ENCODE data around the gene IL17A.

Gene IL17A

GRCh38 chr6:52186075-52186474 is at the start of gene IL17A:
IL17A (plus strand) TSS chr6:52186375; CDS start chr6:52186432, 57 bp downstream.
- no peak for DNase-seq (ENCODE audit: low read depth)

GRCh38 chr6:52136934-52137467 is 49.2 kb upstream of the IL17A start:
- DNase-seq (ENCODE audit: low read depth): no peak

- DNase-seq (ENCODE audit: low read depth): no peak
Measured at GRCh38 chr6:52138284-52138683, 47.9 kb upstream of the IL17A start.

GRCh38 chr6:52139985-52140680 is 46.0 kb upstream of the IL17A start:
- DNase-seq (ENCODE audit: low read depth): no peak

- no peak for DNase-seq (ENCODE audit: low read depth)
Measured at GRCh38 chr6:52141596-52141995, 44.6 kb upstream of the IL17A start.

- no peak for DNase-seq (ENCODE audit: low read depth)
Measured at GRCh38 chr6:52142556-52142955, 43.6 kb upstream of the IL17A start.

GRCh38 chr6:52143551-52143950 is 42.6 kb upstream of the IL17A start:
- no peak for DNase-seq (ENCODE audit: low read depth)

GRCh38 chr6:52144196-52145076 is 41.7 kb upstream of the IL17A start:
- no peak for DNase-seq (ENCODE audit: low read depth)

- DNase-seq (ENCODE audit: low read depth): no peak
Measured at GRCh38 chr6:52146851-52147445, 39.2 kb upstream of the IL17A start.

- DNase-seq (ENCODE audit: low read depth): no peak
Measured at GRCh38 chr6:52149076-52149475, 37.1 kb upstream of the IL17A start.

- no peak for DNase-seq (ENCODE audit: low read depth)
Measured at GRCh38 chr6:52149949-52150348, 36.2 kb upstream of the IL17A start.

GRCh38 chr6:52152070-52152423 is 34.1 kb upstream of the IL17A start:
- DNase-seq (ENCODE audit: low read depth): no peak

GRCh38 chr6:52152711-52153160 is 33.4 kb upstream of the IL17A start:
- DNase-seq (ENCODE audit: low read depth): no peak

- DNase-seq (ENCODE audit: low read depth): no peak
Measured at GRCh38 chr6:52154381-52154780, 31.8 kb upstream of the IL17A start.

GRCh38 chr6:52155791-52156576 is 30.2 kb upstream of the IL17A start:
- DNase-seq (ENCODE audit: low read depth): no peak

GRCh38 chr6:52157301-52157941 is 28.8 kb upstream of the IL17A start:
- no peak for DNase-seq (ENCODE audit: low read depth)

- DNase-seq (ENCODE audit: low read depth): no peak
Measured at GRCh38 chr6:52160472-52161104, 25.6 kb upstream of the IL17A start.

GRCh38 chr6:52161689-52162438 is 24.3 kb upstream of the IL17A start:
- DNase-seq (ENCODE audit: low read depth): no peak

- DNase-seq (ENCODE audit: low read depth): no peak
Measured at GRCh38 chr6:52162940-52163908, 23.0 kb upstream of the IL17A start.

All from activated T-cell treated with anti-CD3 and anti-CD28 coated beads for 1 hour (primary cell).